GM18508 (cell line): Measurements from ENCODE around the gene ENTHD1.
"Not testable (repeated sequence)": the region's sequence is repeated elsewhere in the genome, so short reads cannot be mapped to it uniquely, and the experiment has no call there.

Source experiments
- ATAC-seq: cut with Tn5 transposase; IDR thresholded peaks from one replicate; pipeline ENCODE4 v1.9.1; 2021; ENCODE audit warnings: moderate number of reproducible peaks; ENCODE audit not compliant: insufficient read depth, unreplicated experiment

Gene ENTHD1

DNA sequence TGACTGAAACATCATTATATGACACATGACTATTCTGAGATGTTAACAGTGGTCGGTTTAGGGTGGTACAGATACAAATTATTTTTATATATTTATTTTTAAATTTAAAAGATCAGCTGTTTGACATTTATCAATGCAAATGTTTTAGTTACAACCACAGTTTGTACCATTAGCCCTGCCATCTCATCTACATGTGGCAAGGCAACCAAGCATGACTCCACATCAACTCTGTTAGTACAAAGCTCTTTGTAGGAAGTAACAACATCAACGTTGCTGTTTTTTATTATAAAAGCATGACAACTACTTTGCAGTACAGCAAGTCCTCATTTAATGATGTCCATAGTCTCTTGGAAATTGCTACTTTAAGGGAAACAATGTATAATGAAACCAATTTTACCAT is 40.8 kb downstream of the ENTHD1 start:
- no peak for ATAC-seq

DNA sequence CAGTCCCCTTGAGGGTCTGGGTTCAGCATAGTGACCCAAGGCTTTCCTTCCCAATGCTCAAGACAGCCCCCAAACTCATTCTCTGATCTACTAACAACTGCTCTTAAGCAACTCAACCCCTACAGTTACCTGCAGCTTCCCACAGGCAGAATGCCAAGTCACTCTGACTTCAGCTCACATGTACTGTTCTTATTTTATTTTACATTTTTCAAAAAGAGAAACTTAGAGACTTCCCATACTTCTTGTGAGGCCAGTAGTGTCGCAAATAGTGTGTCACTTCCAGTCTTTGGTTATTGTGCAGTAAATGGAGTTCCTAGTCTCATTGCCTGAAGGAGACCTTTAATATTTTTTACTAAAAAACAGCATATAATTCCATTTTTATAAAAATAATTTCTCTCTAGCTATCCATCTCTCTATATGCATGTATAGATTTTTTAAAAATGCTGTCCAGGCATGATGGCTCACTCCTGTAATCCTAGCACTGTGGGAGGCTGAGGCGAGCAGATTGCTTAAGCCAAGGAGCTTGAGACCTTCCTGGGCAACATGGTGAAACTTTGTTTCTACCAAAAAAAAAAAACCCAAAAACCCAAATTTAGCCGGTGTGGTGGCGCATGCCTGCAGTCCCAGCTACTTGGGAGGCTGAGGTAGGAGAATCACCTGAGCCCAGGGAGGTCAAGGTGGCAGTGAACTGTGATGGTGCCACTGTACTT is 41.8 kb downstream of the ENTHD1 start:
- no peak for ATAC-seq

DNA sequence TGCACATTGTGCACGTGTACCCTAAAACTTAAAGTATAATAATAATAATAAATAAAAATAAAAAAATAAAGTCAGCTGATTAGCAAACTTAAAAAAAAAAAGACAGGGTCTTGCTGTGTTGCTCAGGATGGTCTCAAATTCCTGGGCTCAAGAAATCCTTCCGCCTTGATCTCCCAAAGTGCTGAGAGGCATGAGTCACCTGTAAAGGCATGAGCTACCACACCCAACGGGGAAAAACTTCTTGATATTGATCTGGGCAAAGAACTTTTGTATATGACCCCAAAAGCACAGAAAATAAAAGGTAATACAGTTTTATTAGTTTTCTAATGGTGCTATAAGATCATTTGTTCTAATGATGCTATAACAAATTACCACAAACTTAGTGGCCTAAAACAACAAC is 46.1 kb downstream of the ENTHD1 start:
- ATAC-seq = no peak

DNA sequence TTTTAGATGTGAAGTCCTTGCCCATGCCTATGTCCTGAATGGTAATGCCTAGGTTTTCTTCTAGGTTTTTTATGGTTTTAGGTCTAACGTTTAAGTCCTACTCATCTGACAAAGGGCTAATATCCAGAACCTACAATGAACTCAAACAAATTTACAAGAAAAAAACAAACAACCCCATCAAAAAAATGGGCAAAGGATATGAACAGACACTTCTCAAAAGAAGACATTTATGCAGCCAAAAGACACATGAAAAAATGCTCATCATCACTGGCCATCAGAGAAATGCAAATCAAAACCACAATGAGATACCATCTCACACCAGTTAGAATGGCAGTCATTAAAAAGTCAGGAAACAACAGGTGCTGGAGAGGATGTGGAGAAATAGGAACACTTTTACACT is 47.0 kb downstream of the ENTHD1 start:
- ATAC-seq = not testable (repeated sequence)

DNA sequence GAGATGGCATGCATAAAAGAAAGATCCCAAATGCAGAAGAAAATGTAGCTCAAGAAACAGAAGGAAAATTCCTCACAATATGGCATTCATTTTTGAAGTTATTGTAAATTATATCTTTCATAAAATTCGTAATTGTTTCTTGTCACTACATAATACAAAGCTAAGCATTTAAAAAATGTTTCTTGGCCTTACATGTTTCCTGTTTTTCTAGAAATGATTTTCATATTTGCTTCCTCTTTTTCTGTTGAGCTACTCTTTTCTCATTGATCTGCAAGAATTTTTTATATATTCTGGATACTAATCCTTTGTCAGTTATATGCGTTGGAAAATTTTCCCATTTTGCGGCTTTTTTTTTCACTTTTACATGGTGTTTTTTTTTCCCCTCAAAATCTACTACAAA is 48.0 kb downstream of the ENTHD1 start:
- no peak for ATAC-seq

DNA sequence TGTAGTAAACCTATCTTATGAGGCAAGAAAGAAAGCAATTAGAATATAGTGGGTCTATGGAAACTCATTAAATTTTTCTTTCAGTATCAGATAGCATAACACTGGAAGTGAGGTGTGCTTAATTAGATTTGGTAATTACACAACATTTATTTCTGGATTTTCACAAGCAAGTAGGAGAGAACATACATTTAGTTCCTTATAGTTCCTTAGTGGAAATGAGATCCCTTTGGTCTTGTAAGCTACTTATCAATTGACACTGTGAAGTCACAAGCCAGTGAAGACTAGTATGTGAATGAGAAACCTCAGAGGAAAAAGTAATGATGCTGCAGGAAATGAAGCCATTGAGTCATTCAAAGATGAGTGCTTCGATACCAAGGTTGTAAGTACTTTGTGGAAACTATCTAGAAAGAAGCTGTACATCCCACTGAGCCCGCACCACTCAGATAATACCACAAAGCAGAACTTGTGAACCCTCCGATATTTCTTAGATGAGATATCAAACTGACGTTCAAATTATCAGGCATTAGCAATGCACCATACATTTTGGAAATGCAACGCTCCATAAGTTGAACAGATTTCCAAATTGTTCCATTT is 53.5 kb downstream of the ENTHD1 start:
- no peak for ATAC-seq

DNA sequence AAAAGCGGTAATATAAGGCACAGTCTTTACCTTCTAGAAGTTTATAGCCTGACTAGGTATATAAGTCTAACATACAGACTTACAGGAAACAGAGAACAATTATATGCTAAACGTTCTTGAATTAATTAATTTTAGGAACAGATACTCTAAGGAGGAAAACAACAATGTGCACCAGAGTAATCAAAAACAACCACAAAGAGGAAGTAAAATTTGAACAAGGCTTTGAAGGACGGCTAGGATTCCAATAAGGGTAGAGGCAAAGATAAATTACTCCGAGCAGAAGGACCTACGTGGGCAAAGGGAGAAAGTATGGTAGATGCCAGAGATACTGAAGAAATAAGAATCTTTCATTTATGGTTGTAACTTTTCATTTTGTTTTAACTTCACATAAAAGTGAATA is 54.4 kb downstream of the ENTHD1 start:
- ATAC-seq = no peak

DNA sequence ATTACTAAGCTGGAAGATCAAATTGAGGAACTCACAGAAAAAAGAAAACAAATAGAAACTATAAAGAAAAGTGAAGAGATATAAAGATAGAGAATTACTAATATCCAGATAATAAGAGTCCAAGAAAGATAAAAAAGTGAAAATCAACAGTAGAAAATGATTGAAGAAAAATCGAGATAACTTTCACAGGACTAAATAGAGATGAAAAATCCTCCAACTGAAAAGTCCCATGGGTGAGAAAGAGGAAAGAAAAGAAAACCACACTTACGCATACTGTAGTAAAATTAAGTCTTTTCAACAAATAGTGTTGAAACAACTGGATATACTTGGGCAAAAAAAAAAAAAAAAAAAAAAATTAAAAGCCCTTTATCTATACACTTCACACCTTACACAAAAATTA is 60.0 kb downstream of the ENTHD1 start:
- no peak for ATAC-seq

DNA sequence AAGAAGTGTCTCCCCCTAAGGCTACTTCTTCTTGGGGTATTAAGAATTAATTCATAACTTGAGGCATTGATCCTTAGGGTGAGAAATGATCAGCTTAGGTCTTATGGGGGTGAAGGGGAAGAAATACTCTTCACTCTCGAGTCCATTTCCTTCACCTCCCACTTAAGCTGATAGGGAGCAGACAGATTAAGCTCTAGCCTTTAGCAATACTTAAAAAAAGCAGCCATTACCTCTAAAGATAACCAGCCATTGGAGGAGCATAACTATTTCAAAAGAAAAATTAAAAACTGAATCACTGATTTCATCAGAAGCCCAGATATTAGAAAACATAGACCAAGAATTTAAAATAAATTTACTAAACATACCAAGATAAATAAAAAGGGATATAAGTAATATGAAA is 60.5 kb downstream of the ENTHD1 start:
- no peak for ATAC-seq

DNA sequence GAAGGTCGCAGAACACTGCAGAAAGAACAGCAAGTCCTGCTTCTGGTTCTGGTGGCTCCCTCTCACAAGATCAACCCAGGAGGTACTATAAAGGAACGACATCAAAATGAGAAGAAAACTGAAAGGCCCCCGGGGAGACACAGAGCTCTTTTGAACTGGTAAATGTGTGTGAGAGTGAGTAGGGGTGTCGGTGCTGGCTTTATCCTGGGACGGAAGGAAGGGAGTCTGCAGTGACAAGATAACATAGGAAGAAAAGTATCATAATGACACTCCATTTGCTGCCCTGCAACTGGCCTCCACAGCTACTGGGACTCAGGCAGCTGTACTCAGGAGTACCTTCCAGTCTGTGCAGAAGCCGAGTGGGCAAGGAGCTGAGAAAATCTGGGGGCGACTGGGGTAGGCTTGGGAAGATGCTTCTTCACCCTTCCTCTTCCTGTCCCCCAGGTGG is 60.9 kb downstream of the ENTHD1 start:
- no peak for ATAC-seq

DNA sequence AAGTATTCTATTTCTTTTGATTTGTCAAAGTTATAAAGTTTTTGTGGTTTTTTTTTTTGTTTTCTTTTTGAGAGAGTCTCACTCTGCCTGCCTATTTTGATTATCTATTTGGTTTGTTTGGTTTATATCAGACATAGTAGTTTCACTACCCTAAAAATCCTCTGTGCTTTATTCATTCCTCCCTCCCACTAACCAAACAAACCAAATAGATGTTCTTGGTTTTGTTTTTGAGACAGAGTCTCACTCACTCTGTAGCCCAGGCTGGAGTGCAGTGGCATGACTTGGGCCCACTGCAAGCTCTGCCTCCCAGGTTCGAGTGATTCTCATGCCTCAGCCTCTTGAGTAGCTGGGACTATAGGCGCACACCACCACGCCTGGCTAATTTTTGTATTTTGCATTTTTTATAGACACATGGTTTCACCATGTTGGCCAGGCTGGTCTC is 67.9 kb downstream of the ENTHD1 start:
- ATAC-seq = no peak

DNA sequence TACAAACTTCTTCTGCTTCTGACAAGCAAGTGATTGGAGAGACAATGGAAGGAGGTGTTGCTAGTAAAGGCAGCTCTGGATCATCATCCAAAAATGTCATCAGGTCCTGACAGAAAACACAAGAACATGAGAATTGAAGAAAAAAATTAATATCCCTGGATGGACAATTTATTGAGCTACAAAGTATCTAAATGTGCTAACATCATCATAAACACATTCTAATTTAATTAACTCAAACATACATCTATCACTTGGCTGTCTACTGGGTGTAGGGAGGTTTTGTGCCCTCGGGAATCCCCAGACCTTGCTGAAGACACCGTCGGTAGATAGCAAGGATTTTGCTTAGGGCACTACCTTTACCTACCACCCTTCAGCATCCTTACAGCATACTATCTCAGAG is 72.6 kb downstream of the ENTHD1 start:
- ATAC-seq = no peak

DNA sequence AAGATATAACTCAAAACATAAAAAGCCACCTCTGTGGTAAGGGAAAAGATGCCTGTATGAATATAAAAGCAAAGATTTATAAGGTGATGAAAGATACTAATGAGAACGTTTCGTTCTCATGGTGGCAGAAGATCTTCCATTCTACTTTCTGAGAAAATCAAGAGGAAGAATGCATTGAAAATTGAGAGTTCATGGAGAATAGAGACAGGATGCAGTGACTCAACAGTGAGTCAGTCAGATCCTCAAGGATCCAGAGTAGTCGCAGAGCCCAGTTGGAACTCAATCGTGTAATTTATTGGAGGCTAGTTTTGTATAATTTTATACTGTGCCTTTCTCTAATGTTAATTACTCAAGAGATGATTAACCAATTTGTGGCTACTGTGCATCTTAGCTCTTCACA is 73.3 kb downstream of the ENTHD1 start:
- ATAC-seq = no peak

DNA sequence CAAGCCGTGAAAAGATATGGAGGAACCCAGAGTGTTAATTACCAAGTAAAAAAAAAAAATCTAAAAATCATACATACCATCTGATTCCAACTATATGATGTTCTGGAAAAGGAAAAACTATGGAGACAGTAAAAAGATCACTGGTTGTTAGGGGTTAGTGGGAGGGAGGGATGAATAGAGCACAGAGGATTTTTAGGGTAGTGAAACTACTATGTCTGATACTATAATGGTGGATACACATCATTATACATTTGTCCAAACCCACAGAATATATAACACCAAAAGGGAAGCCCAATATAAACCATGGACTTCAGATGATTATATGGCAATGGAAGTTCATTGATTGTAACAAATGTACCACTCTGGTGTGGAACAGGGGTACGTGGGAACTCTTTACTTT is 74.1 kb downstream of the ENTHD1 start:
- ATAC-seq = no peak

DNA sequence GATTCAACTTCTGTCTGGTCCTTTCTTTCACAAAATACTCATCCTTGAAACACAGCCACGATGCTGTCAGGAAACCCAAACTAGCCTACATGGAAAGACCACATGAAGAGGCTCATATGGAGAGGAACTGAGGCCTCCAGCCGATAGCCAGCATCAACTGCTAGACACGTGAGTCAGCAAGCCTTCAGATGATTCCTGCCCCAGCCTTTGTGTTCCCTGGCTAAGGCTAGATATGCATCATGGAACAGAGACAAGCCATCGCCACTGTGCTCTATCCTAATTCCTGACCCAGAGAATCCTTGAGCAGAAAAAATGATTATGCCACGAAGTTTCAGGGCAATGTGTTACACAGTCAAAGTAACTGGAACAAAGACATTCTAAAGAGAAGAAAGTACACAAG is 75.5 kb downstream of the ENTHD1 start:
- no peak for ATAC-seq

DNA sequence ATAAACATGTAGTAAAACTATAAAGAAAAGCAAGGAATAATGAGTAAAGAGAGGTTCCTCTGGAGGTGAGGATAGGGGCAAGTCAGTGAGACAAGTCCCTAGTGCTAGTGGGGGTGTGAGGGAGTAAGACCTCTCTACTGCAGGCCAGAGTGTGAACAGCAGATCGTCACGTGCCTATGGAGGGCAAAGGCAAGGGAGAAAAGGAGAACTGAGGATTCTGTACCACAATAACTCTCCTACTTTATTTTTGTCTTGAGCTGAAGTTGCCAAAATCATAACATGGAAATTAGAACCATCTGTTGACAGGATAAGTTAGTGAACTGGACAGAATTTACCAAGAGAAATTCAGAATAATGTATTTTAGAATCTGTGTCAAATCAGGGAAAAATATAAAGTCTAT is 77.6 kb downstream of the ENTHD1 start:
- no peak for ATAC-seq

DNA sequence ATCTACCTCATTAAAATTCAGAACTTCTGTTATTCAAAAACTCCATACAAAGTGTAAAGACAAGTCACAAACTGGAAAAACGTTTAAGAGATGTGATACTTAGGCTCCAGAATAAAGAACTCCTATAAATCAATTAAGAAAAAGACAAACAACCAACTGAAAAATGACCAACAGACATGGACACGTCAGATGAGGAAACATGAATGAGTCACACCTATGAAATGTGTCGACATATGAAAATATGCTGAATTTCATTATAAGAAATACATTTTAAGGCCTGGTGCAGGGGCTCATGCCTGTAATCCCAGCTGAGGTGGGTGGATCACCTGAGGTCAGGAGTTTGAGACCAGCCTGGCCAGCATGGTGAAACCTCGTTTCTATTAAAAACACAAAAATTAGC is 78.7 kb downstream of the ENTHD1 start:
- no peak for ATAC-seq

DNA sequence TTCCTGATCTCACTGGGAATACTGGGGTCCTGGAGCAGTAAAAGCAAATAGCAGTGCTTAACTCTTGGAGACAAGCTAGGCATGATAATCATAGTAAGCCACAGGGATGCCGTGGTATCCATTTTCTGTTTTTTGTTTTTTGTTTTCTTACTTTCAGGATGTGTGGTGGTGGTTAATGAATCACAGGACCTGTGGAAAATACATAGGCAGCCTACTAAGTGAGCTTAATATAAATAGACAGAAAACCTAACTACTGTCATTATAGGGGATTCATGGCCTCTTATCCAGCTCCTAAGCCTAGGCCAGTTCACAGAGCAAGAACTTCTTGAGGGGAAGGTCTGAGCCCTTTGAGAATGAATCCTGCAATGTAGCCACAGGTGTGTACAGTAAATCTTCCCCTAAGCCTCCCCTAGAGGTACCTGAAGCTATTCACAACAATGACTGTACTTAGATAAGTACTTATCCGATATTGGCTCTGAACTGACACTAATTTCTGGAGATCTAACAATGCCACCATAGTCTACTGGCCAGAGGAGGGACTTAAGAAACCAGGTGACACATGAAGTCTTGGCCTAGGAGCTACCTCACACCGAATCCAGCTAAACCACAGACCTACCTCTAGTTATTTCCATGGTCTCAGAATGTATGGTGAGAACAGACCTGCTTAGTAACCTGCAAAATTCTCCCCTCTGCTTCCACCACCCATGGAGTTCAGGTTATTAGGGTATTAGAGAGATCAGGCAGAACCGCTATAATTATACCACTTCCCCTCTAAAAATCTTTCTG is 83.6 kb downstream of the ENTHD1 start:
- ATAC-seq = no peak

DNA sequence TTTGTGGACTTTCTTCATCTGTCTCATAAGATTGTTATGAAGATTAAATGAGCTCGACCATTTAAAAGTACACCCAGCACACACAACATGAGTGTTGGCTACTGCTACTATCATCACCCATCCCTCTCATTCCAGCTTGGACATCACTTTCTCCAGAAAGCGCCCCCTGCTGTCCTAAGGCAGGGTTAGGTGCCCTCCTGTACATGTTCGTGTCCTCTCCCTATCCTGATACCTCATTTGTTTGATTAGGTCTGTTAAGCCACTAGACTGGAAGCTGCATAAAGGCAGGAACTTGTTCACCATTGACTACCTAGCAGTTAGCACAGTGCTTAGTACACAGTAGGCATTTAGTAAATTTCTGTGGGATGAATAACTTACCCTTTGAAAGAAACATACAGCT is 85.5 kb downstream of the ENTHD1 start:
- ATAC-seq = no peak

DNA sequence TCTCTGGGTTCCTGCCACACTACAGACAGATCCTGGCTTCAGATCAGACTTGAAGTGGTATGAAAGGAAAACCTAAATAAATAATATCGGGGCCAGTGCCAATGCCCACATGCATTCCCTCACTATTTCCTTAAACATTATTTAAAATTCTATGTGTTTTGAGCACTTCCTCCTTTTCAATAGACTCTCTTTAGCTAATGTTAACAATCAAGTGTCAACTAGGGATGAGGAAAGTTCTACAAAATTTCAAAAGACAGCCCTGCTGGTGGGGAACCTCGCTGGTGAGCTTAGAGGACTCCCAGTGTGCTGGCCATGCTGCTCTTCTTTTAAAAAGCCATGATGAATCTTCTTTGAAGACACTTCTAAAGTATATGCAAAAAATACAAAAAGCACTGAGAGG is 87.5 kb downstream of the ENTHD1 start:
- no peak for ATAC-seq

DNA sequence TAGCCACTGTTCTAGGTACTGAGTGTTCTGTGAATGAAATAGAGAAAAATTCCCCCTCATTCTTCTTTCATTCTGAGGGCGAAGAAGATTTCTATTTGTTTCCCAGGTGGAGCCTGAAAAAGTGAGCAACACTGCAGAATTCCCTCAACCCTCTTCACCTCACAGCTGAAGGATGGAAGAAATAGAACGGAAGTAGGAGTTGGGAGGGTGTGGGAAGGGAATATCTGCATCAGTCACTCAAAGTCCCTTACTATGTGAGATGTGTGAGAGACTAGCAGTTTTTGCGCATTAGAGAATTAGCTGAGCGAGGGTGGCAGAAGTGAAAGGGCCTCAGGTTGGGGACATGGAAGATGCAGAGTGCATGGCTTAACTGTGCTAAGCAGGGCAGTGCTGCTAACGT is 88.4 kb downstream of the ENTHD1 start:
- no peak for ATAC-seq

DNA sequence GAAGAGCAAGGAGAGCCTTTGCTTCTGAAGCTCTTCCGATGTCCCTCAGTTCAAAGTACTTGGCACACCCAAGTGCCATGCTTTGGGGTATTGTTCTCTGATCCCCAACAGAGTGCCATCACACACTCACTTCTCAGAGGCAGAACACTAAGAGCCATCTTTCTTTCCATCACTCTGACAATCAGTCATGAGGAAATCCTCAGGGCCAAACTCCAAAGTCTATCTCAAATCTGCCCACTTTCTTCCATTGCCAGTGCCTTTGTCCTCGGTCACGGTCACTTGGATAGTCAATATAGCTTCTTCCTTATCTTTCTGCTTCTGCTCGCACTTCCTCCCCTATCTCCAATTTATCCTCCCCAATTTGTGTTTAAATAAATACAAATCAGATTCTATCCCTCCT is 90.9 kb downstream of the ENTHD1 start:
- no peak for ATAC-seq
